Kidney epithelial cell (primary cell): Measurements from ENCODE around the gene WNT7B. TPM values are rescaled to one million over a fixed set of nuclear protein-coding genes. Genes with fewer than 3 reads are reported as not detected.

Experiments used
- DNase-seq: peaks from one replicate; pipeline ENCODE4 v3.0.0-alpha.2; 2010; ENCODE audit warnings: low read depth
- H3K27me3 ChIP-seq: 2 replicates; pipeline ENCODE4 v1.6.0; 2011; ENCODE audit warnings: low read length; ENCODE audit not compliant: control insufficient read depth, insufficient read depth
- H3K36me3 ChIP-seq: 2 replicates; pipeline ENCODE4 v1.5.1; 2011; ENCODE audit warnings: low read length; ENCODE audit not compliant: control insufficient read depth, insufficient read depth
- H3K4me3 ChIP-seq: 2 replicates; pipeline ENCODE4 v1.5.1; 2011; ENCODE audit warnings: low read depth, mild to moderate bottlenecking, control low read depth, low read length
- CTCF ChIP-seq: IDR thresholded peaks from 2 replicates; pipeline ENCODE4 v1.5.1; 2011; ENCODE audit warnings: mild to moderate bottlenecking, moderate library complexity, low read length, control low read depth, inconsistent platforms; ENCODE audit not compliant: insufficient read depth, poor library complexity, severe bottlenecking
- total RNA-seq: library from RNA; depleted of rRNA; stranded (reverse); fragments of >200 nt; gene quantifications from 2 replicates; pipeline ENCODE4 v1.2.3, GENCODE V29; 2015

Gene WNT7B
- total RNA-seq, 1 donor from 2014 or later: 15.3 TPM

- Histone ChIP-seq H3K27me3 (no peaks in the 10 kb centered on the region), H3K4me3 (no peak overlapping the region), H3K36me3 (no peaks in the 10 kb centered on the region)
- no peak for TF ChIP-seq CTCF
- DNase-seq: no peak
Observed at GRCh38 chr22:45919504-45920286, 57.3 kb downstream of the WNT7B start.

GRCh38 chr22:45918459-45919370 lies 58.2 kb downstream of the WNT7B start:
- H3K4me3 ChIP-seq: no peak overlapping the region
- no peaks in the 10 kb centered on the region for H3K36me3 ChIP-seq
- TF ChIP-seq CTCF: no peak
- no peak for DNase-seq
- no peaks in the 10 kb centered on the region for H3K27me3 ChIP-seq

GRCh38 chr22:45917700-45918458 lies 59.1 kb downstream of the WNT7B start:
- Histone ChIP-seq H3K4me3 (no peak overlapping the region), H3K27me3 (no peaks in the 10 kb centered on the region), H3K36me3 (no peaks in the 10 kb centered on the region)
- no peak for TF ChIP-seq CTCF
- no peak for DNase-seq

- no peak for DNase-seq
- H3K4me3 ChIP-seq: no peak overlapping the region
- H3K27me3 ChIP-seq: no peaks in the 10 kb centered on the region
- H3K36me3 ChIP-seq: no peaks in the 10 kb centered on the region
- no peak for TF ChIP-seq CTCF
Observed at GRCh38 chr22:45917146-45917545, 59.8 kb downstream of the WNT7B start.

DNA sequence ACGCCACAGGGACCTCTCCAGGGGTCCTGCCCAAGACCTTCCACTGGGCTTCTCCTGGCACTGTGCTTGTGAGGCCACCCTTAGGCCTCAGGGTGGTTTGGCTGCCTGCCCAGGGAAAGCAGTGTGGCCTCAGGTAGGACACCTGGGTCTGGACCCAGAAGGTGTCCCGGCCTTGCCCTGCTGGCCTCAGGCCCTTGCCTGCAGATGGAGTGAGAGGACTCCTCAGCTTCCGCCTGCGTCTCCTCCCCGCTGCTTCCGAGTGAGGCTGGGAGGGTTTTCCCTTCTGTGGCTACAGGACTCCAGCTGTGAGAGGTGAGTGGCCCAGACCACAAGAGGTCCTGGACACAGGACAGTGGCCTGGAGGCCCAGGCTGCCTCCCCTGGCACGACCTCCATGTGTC lies 60.4 kb downstream of the WNT7B start:
- Histone ChIP-seq H3K36me3 (no peaks in the 10 kb centered on the region), H3K4me3 (no peak overlapping the region), H3K27me3 (no peaks in the 10 kb centered on the region)
- no peak for DNase-seq
- no peak for TF ChIP-seq CTCF
